Smooth muscle cell (in vitro differentiated cells): ENCODE data around the gene DEGS1. TPM values are rescaled to one million over a fixed set of nuclear protein-coding genes. Genes with fewer than 3 reads are reported as not detected.

ENCODE experiments used
- DNase-seq: peaks from one replicate; lab custom pipeline; 2025; ENCODE audit not compliant: unreplicated experiment; lab: John Stamatoyannopoulos, UW
- H2AFZ ChIP-seq: fragments of 200-600 bp; sonication (generic); 2 replicates; pipeline ENCODE4 v1.6.0; 2016; ENCODE audit warnings: antibody characterized with exemption, low read depth, mild to moderate bottlenecking
- H3F3A ChIP-seq: fragments of 200-600 bp; sonication (generic); 2 replicates; pipeline ENCODE4 v1.6.0; 2017; ENCODE audit warnings: antibody characterized with exemption, low read depth
- H3K27ac ChIP-seq: fragments of 200-600 bp; sonication (generic); 2 replicates; pipeline ENCODE4 v1.5.1; 2016; ENCODE audit warnings: low read depth, mild to moderate bottlenecking
- H3K27me3 ChIP-seq: fragments of 200-600 bp; sonication (generic); 2 replicates; pipeline ENCODE4 v1.6.1; 2016; ENCODE audit warnings: low read depth, mild to moderate bottlenecking
- H3K36me3 ChIP-seq: fragments of 200-600 bp; sonication (generic); 2 replicates; pipeline ENCODE4 v1.5.1; 2016; ENCODE audit warnings: low read depth
- H3K4me1 ChIP-seq: fragments of 200-600 bp; sonication (generic); 2 replicates; pipeline ENCODE4 v1.5.1; 2016; ENCODE audit warnings: low read depth
- H3K4me2 ChIP-seq: fragments of 200-600 bp; sonication (generic); 2 replicates; pipeline ENCODE4 v1.6.0; 2016; ENCODE audit warnings: mild to moderate bottlenecking
- H3K4me3 ChIP-seq: fragments of 200-600 bp; sonication (generic); 2 replicates; pipeline ENCODE4 v1.5.1; 2016; ENCODE audit warnings: mild to moderate bottlenecking
- H3K79me2 ChIP-seq: fragments of 200-600 bp; sonication (generic); 2 replicates; pipeline ENCODE4 v1.6.0; 2016; ENCODE audit warnings: low read depth, mild to moderate bottlenecking
- H3K9ac ChIP-seq: fragments of 200-600 bp; sonication (generic); 2 replicates; pipeline ENCODE4 v1.6.0; 2016; ENCODE audit warnings: low read depth
- H3K9me3 ChIP-seq: fragments of 200-600 bp; sonication (generic); replicated peaks from 2 replicates; pipeline ENCODE4 v1.5.1; 2016; ENCODE audit warnings: low read depth
- H4K20me1 ChIP-seq: fragments of 200-600 bp; sonication (generic); 2 replicates; pipeline ENCODE4 v1.6.0; 2016; ENCODE audit warnings: low read depth
- WGBS: methylation state at CpG from one replicate; pipeline ENCODE4 v1.1.7; 2016; ENCODE audit warnings: low lambda C conversion rate; 5-methylcytosine and 5-hydroxymethylcytosine counted together
- polyA plus RNA-seq: library from polyadenylated mRNA; unstranded; fragments of >200 nt; fragmentation: Nextera tagmentation; extraction: Ambion mirVana; gene quantifications from 2 replicates; pipeline ENCODE4 v1.2.1, GENCODE V29; 2016
- total RNA-seq: library from RNA; depleted of rRNA; stranded (reverse); fragments of >200 nt; gene quantifications from 2 replicates; pipeline ENCODE4 v1.2.3, GENCODE V29; 2014
- TF ChIP-seq, protein P1 (sequence below): fragments of 200-600 bp; sonication (generic); IDR thresholded peaks from 2 replicates; pipeline ENCODE4 v1.5.1; 2017; ENCODE audit warnings: borderline replicate concordance, mild to moderate bottlenecking, antibody characterized with exemption; ENCODE audit not compliant: insufficient read depth, poor library complexity, severe bottlenecking

Gene DEGS1
- total and polyA plus RNA-seq, 2 experiments from 2014 or later, result 188 TPM

DNA sequence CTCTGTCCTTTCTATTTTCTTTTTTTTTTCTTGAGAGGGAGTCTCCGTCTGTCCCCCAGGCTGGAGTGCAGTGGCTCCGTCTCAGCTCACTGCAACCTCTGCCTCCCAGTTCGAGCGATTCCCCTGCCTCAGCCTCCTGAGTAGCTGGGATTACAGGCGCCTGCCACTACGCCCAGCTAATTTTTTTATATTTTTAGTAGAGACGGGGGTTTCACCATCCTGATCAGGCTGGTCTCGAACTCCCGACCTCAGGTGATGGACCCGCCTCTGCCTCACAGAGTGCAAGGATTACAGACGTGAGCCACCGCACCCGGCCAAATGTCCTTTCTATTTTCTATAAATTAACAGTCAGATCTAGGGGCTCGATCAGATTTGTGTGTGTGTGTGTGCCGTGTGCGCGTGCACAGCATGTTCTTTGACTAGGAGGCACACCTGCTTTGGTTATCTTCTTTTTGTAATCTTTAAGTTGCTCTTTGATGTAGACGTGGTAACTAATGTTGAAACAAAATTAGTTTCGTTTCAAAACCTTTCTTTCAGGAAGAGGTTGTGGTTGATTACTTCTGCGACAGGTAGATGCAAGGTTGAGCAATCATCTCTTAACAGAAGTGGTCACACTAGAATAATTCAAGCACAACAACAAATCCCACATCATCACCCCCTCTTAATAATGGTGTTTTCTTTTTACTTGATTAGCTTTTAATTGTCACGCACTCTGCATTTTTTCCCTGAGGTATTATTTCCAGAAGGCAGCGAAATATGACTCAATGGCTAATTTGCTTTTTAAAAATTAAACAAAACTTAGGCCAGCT is 779 bp upstream of the DEGS1 start:
- peak overlapping the region; percentile 91 for H3K9ac ChIP-seq
- peaks cover 33% of the 10 kb centered on the region for H4K20me1 ChIP-seq
- no peaks in the 10 kb centered on the region for H3K36me3 ChIP-seq
- no peak for DNase-seq
- TF ChIP-seq, protein P1, sequence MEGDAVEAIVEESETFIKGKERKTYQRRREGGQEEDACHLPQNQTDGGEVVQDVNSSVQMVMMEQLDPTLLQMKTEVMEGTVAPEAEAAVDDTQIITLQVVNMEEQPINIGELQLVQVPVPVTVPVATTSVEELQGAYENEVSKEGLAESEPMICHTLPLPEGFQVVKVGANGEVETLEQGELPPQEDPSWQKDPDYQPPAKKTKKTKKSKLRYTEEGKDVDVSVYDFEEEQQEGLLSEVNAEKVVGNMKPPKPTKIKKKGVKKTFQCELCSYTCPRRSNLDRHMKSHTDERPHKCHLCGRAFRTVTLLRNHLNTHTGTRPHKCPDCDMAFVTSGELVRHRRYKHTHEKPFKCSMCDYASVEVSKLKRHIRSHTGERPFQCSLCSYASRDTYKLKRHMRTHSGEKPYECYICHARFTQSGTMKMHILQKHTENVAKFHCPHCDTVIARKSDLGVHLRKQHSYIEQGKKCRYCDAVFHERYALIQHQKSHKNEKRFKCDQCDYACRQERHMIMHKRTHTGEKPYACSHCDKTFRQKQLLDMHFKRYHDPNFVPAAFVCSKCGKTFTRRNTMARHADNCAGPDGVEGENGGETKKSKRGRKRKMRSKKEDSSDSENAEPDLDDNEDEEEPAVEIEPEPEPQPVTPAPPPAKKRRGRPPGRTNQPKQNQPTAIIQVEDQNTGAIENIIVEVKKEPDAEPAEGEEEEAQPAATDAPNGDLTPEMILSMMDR, result no peak
- peak overlapping the region; percentile 88 for H3K4me2 ChIP-seq
- 85% methylated on average over 22 of the region's 22 CpGs for WGBS
- H2AFZ ChIP-seq, result peak overlapping the region; percentile 92
- H3K4me3 ChIP-seq, result peak overlapping the region; percentile 90
- H3K79me2 ChIP-seq, result peaks cover 39% of the 10 kb centered on the region
- no peaks in the 10 kb centered on the region for H3F3A ChIP-seq
- H3K9me3 ChIP-seq, result no peaks in the 10 kb centered on the region
- peaks cover 6% of the 10 kb centered on the region for H3K4me1 ChIP-seq
- H3K27ac ChIP-seq, result peak overlapping the region; percentile 67
- no peaks in the 10 kb centered on the region for H3K27me3 ChIP-seq

DNA sequence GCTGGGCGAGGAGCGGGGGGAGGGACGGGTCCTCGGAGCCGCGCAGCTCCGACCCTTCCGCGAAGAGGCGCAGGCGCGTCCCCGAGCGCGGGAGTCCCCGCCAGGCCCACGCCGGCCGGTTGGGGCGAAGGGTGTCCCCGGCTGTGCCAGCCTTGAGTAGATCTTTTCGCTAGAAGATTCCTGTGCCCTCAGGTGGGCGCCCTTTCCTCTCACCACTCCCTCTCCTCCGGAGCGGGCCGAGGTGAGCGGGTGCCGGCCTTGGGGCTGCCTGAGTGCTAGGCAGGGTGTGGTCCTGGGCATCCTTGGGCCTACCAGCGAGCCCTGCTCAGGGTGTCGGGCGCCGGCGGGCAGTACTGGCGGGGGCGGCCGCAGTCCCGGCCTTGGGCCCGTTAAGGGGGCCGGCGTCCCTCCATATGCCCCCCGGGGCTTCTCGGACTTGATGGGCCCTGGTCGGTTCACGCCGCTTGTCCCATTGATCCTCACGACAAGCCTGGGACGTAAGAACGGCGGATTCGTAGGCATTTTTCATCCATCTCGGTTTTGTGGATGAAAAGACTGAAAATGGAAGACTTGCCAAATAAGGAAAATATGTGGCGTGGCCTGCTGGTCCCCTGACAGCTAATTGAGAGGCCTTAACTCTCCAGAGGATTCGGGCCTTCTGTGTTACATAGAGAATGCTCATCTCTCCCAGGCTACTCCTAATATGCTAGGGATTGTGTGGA is 712 bp downstream of the DEGS1 start:
- TF ChIP-seq, protein P1, result no peak
- H3K79me2 ChIP-seq, result peaks cover 53% of the 10 kb centered on the region
- under 1% methylated on average over 40 of the region's 53 CpGs for WGBS
- peak overlapping the region; percentile 90 for H3K4me3 ChIP-seq
- H3K36me3 ChIP-seq, result no peaks in the 10 kb centered on the region
- H2AFZ ChIP-seq, result peak overlapping the region; percentile 92
- peak overlapping the region; percentile 67 for H3K27ac ChIP-seq
- no peaks in the 10 kb centered on the region for H3K27me3 ChIP-seq
- no peaks in the 10 kb centered on the region for H3K9me3 ChIP-seq
- H3F3A ChIP-seq, result no peaks in the 10 kb centered on the region
- H3K4me2 ChIP-seq, result peak overlapping the region; percentile 88
- peak; percentile 61 for DNase-seq
- peaks cover 6% of the 10 kb centered on the region for H3K4me1 ChIP-seq
- peak overlapping the region; percentile 91 for H3K9ac ChIP-seq
- H4K20me1 ChIP-seq, result peaks cover 48% of the 10 kb centered on the region

DNA sequence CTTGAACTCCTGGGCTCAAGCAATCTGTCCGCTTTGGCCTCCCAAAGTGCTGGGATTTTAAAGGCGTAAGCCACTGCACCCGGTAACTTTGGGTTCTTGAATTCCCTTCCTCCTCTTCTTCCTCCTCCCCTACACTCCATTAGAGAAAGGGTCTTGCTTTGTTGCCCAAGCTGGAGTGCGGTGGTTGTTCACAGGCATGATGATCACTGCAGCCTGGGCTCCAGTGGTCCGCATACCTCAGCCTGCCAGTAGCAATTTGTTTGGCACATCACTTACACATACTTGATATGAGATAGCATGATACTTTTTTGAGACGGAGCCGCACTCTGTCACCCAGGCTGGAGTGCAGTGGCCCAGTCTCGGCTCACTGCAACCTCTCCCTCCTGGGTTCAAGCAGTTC is 2.2 kb downstream of the DEGS1 start:
- no peaks in the 10 kb centered on the region for H3K36me3 ChIP-seq
- H3K4me3 ChIP-seq, result no peak overlapping the region
- peak overlapping the region; percentile 88 for H3K4me2 ChIP-seq
- no peak for DNase-seq
- 96% methylated on average over 8 of the region's 8 CpGs for WGBS
- H3K27me3 ChIP-seq, result no peaks in the 10 kb centered on the region
- peaks cover 6% of the 10 kb centered on the region for H3K4me1 ChIP-seq
- H3K9me3 ChIP-seq, result no peaks in the 10 kb centered on the region
- TF ChIP-seq, protein P1, result no peak
- no peak overlapping the region for H3K9ac ChIP-seq
- H3F3A ChIP-seq, result no peaks in the 10 kb centered on the region
- H3K27ac ChIP-seq, result no peak overlapping the region
- H3K79me2 ChIP-seq, result peaks cover 68% of the 10 kb centered on the region
- no peak overlapping the region for H2AFZ ChIP-seq
- H4K20me1 ChIP-seq, result peaks cover 62% of the 10 kb centered on the region
